HK-2 (cell line): ENCODE data around the gene CCDC88B.

Experiments used
- DNase-seq: peaks from one replicate; pipeline ENCODE4 v3.0.0-alpha.2; 2018; ENCODE audit not compliant: unreplicated experiment

Gene CCDC88B

GRCh38 chr11:64339754-64340408, at the start of gene CCDC88B:
Gene CCDC88B (plus strand): TSS chr11:64340204. CDS start chr11:64340267, 63 bp downstream.
- no peak for DNase-seq

DNA sequence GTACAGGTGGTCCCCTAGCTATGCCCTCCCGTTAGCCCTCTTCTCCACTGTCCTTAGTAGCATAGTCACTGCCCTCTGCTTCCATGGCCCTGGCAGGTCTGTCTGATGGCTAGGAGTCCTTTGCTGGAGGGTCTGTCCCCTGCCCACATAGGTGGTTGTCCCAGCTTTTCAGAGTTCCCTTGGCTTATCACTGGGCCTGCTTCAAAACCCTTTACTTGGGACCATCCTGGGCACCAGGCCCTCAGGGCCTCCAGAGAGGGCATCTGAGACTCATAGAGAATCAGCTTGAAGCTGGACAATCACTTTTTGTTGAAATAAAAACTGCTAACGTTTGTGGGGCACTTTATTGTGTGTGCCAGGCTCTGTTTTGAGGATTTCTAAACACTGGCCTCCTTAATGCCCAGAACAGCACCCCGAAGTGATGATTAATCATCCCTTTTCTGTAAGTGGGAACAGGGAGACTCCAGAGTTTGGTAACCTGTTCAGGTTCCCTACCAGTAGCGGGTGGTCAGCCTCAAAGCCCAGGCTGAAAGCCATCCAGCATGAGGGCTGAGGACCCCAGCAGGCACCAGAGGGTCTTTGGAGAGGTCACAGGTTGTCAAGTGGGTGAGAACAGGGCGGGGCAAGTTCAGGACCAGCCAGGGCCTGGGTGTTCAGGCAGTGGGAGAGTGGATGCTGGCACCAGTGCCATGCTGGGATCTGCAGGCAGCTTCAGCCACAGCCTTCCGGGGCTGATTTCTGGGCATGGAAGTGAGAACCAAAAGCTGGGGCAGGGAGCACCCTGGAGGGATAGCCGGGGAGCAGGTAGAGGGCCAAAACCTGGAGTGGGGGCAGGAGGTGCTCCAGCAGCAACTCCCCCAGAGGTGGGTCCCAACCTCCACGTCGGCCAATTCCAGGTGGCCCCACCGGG, 49.4 kb upstream of the CCDC88B start:
- DNase-seq, result no peak

- DNase-seq, result no peak
Measured at GRCh38 chr11:64291262-64291751, 48.7 kb upstream of the CCDC88B start, which contains the start of gene KCNK4. Gene KCNK4 (plus strand): TSS chr11:64291302. CDS start chr11:64293019, 1,717 bp downstream.

- no peak for DNase-seq
Measured at GRCh38 chr11:64291752-64292459, 48.1 kb upstream of the CCDC88B start.

- no peak for DNase-seq
Measured at GRCh38 chr11:64292460-64293254, 47.3 kb upstream of the CCDC88B start.

DNA sequence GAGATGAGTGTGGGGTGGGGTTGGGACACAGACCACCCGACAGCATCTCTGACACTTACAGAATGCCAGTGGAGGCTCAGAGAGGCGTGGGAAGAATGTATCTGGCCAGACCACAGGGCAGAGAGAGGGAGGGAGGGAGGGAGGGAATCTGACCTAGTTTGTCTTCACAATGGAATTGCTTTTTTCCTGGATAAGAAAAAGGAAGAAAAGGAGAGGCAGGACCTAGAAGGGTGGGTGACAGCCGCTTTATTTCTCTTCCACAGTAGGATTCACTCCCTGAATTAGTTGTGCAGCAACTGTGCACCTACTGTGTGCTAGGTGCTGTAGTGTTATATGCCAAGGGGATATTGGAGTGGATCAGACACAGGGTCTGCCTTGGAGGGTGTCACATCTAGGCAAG, 45.2 kb upstream of the CCDC88B start:
- no peak for DNase-seq

DNA sequence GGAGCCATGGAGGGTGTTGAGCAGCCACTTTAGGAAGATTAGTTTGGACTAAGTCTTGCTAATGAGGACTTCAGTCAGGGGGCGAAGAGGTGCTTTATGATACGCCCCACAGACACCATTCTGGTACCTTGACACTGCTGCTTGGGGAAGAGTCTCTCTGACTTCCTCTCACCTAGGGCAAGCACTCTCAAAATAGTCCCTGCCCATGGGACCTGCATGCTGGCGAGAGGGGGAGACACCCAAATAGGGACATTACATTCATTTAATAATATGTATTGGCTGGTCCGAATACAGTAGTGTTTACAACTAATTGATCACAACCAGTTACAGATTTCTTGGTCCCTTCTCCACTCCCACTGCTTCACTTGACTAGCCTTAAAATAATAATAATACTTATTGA, 44.2 kb upstream of the CCDC88B start:
- no peak for DNase-seq

- no peak for DNase-seq
Measured at GRCh38 chr11:64296236-64296635, 43.8 kb upstream of the CCDC88B start.

DNA sequence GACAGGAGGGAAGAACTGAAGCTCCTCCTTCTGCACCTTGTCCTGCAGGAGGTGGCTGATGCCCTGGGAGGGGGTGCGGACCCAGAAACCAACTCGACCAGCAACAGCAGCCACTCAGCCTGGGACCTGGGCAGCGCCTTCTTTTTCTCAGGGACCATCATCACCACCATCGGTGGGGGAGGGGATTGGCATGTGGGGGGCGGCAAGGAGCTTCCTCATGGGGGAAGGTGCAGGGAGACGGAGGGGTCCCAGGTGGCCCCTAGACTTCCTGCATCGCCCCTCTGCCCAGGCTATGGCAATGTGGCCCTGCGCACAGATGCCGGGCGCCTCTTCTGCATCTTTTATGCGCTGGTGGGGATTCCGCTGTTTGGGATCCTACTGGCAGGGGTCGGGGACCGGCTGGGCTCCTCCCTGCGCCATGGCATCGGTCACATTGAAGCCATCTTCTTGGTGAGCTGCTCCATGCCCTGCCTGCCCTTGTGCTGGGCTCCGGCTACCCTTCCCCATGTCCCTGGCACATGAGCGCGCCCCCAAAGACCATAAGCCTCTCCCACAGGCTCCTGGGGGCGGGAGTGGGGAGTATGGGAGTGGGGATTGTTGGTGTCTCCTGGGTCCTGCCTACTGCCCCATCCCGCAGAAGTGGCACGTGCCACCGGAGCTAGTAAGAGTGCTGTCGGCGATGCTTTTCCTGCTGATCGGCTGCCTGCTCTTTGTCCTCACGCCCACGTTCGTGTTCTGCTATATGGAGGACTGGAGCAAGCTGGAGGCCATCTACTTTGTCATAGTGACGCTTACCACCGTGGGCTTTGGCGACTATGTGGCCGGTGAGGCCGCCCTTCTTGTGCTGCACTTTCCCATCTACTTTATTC, 42.9 kb upstream of the CCDC88B start:
- no peak for DNase-seq

- DNase-seq, result no peak
Measured at GRCh38 chr11:64297699-64298358, 42.2 kb upstream of the CCDC88B start.

DNA sequence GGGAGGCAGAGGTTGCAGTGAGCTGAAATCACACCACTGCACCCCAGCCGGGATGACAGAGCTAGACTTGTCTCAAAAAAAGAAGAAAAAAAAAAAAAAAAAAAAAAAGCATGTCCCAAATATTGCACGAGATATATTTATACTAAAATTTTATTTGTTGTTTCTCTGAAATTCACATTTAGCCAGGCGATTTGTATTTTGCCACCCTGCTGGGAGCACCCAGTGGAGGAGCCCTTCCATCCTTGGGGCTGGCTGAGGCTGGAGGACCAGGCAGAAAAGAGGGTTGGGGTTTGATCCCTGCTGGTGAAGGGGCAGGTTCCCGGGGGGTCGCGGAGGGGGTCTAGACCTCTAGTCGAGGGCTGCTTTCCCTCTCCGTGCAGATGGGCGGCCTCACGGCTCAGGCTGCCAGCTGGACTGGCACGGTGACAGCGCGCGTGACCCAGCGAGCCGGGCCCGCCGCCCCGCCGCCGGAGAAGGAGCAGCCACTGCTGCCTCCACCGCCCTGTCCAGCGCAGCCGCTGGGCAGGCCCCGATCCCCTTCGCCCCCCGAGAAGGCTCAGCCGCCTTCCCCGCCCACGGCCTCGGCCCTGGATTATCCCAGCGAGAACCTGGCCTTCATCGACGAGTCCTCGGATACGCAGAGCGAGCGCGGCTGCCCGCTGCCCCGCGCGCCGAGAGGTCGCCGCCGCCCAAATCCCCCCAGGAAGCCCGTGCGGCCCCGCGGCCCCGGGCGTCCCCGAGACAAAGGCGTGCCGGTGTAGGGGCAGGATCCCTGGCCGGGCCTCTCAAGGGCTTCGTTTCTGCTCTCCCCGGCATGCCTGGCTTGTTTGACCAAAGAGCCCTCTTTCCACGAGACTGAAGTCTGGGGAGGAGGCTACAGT, 40.8 kb upstream of the CCDC88B start:
- DNase-seq, result no peak

DNA sequence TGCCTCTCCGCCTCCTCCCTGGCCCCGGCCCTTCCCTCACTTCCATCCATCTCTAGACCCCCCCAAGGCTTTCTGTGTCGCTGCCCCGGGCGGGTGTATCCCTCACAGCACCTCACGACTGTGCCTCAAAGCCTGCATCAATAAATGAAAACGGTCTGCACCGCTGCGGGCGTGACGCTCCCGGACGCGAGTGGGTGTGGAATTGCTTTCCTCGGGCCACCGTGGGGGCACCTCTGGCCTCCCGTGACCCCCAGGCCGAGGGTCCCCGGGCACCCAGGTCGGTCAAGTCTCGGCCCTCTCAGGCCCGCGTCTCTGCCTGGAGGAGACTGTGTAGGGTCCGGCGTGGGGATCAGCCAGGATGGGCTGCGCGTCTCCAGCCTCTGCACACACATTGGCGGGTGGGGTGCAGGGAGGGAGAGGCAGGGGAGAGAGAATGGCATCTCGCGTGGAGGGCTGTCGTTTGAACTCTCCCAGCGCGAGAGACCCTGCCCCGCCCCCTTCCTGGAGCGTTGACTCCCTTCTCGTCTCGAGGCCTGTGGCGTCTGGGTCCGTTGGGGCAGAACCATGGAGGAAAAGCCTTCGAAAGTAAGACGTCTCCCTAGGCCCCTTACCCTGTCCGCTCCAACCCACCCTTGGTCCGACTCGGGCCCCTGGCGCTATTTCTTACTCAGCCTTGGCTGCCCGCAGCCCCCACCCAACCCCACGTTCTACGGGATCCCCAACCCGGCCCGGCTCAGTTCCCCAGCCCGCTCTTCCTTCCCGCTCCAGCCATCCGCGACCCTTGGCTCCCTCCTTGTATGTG, 40.0 kb upstream of the CCDC88B start, which contains the start of gene CATSPERZ:
Gene CATSPERZ, plus strand, starts transcription at position 512 of the 802 bp plus-strand sequence. Its CDS starts 53 bp downstream, at position 565.
- DNase-seq, result no peak

GRCh38 chr11:64303109-64304031, 36.6 kb upstream of the CCDC88B start:
- DNase-seq, result no peak

- DNase-seq, result no peak
Measured at GRCh38 chr11:64304032-64304315, 36.0 kb upstream of the CCDC88B start.

GRCh38 chr11:64304316-64305072, 35.5 kb upstream of the CCDC88B start:
- DNase-seq, result peak; percentile 91

DNA sequence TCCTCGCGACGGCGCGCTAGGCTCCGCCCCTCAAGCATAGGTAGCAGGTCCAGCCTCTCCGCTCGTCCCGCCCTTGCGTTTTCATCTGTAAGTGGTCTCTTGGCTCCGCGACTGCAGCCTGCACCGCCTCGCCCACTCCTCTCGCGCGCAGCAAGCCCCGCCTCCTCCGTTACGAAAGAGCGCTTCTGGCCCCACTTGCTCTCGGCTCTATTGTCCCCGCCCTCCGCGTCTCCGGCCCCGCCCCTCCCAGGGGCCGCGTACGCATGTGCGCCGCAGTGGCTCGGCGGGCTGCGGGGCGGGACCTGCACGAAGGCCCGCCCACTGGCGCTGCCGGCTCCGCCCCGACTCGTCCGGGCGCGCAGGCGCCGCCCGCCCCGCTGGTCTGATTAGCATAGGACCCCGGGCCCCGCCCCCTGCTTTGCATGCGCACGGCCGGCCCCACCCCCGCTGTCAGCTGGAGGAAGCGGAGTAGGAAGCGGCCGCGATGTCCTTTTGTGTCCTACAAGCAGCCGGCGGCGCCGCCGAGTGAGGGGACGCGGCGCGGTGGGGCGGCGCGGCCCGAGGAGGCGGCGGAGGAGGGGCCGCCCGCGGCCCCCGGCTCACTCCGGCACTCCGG, 34.8 kb upstream of the CCDC88B start, which contains the start of gene ESRRA:
Gene ESRRA, plus strand, starts transcription at position 450 of the 616 bp plus-strand sequence. CDS start 1,656 bp downstream, outside the sequence.
- peak; percentile 97 for DNase-seq
